ENCODE measurements around the gene PEDS1.

- TF ChIP-seq CTCF (conservative IDR thresholded peaks at IDR 0.05; ENCODE audit: low read depth, low read length), result no peak
- TF ChIP-seq EZH2 (IDR thresholded peaks at IDR 0.05; ENCODE audit: low read length, unreplicated experiment), result no peak
These were observed 37.7 kb downstream of the PEDS1 start for GRCh38 chr20:50115591-50116367.
